ENCODE results near the gene GRIN3A.
"Not testable (repeated sequence)": the region's sequence is repeated elsewhere in the genome, so short reads cannot be mapped to it uniquely, and the experiment has no call there.

Gene GRIN3A

DNA sequence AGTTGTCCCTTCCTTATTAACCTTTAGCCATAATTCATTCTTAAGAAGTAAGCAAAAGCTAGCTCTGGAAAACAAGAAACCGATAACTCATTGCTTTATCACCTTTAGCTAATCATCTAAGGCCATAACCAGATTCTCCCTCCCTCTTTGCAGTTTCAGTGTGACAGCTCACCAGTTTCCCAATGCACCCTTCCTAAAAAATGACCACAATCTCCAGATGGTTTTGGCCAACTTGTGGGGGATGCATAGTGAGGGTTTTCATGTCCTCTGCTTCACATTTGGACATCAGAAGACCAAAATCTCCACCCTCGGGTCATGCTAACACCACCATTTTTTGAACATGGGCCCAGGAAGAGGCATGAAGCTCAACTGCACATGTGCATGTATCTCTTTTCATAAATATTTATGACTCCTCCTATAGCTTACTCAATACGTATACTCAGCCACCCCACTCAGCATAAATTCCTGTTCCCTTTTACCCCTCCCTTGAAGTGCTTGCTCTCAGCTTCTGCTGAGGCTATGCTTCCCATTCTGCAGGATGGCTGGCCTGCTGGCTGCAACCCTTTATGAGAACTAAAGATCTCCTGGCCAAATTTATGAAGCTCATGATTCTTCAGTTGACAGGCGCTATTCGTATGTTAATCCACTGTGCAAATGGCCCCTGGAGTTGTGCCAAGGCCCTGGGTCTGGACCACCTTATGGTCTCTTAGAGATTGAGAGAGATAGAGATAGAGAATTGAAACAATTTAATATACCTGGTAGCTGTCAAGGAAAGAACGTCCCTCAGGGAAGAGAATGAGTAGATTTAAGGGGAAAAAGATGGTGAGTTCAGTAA, 158.5 kb downstream of the GRIN3A start:
- no peaks in the 10 kb centered on the region for H3K27me3 ChIP-seq (ENCODE audit: insufficient read depth, low read length)
- H2AFZ ChIP-seq (ENCODE audit: low read depth, low read length) = no peak overlapping the region
- H3K36me3 ChIP-seq (ENCODE audit: insufficient read depth, low read length) = no peaks in the 10 kb centered on the region
- no peak overlapping the region for H3K4me3 ChIP-seq (ENCODE audit: low read length)
- H3K9me3 ChIP-seq (ENCODE audit: low read length) = no peaks in the 10 kb centered on the region
- peaks cover 25% of the 10 kb centered on the region for H3K4me1 ChIP-seq (ENCODE audit: insufficient read depth, low read length)

DNA sequence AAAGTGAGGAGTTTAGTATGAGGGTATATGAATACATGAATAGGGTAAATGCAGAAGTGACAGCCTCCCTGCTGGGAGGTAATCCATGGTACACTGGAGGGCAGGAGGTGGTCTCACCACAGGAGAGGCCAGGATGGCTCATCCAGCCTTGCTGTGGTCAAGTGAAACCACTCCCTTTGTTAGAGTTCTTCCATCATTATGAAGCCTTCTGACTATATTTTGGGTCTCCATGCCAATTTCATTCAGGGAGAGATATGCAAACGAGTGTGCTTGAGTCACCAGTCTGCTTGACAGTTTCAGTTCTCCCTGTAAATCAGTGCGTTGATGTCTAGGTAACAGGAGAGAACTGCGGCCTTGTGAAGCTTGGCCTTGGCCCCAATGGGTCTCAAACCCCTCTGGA, 160.1 kb downstream of the GRIN3A start:
- Histone ChIP-seq H3K36me3 (ENCODE audit: insufficient read depth, low read length) (no peaks in the 10 kb centered on the region), H2AFZ (ENCODE audit: low read depth, low read length) (no peak overlapping the region), H3K4me1 (ENCODE audit: insufficient read depth, low read length) (peaks cover 25% of the 10 kb centered on the region), H3K27me3 (ENCODE audit: insufficient read depth, low read length) (no peaks in the 10 kb centered on the region), H3K9me3 (ENCODE audit: low read length) (no peaks in the 10 kb centered on the region), H3K4me3 (ENCODE audit: low read length) (no peak overlapping the region)

DNA sequence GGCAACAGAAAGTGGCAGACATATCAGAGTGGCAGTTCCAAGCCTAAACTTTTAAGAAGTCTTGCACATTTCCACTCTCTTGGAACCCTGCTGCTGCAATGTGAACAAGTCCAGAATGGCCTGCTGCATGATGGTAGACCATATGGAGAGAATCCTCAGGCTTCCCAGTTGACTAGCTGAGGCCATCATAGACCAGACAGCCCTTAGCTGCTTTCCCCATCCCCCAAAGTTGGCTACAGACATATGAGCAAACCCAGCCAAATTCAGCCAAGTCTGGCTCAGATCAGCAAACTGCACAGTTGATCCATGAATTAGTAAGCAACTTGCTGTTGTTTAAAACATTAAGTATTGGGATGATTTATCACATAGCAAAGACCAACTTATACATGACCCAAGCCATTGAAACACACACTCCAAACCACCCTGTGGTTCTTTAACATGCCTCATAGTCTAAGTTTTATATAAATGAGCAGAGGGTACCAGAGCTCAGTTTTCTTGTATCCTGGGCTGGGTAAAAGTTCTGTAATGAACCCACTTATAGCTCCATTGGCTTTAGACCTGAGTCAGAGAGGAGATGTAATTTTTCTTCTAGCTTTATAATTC, 163.6 kb downstream of the GRIN3A start:
- no peaks in the 10 kb centered on the region for H3K9me3 ChIP-seq (ENCODE audit: low read length)
- H3K36me3 ChIP-seq (ENCODE audit: insufficient read depth, low read length) = no peaks in the 10 kb centered on the region
- peaks cover 19% of the 10 kb centered on the region for H3K4me1 ChIP-seq (ENCODE audit: insufficient read depth, low read length)
- no peak overlapping the region for H3K4me3 ChIP-seq (ENCODE audit: low read length)
- no peak overlapping the region for H2AFZ ChIP-seq (ENCODE audit: low read depth, low read length)
- no peaks in the 10 kb centered on the region for H3K27me3 ChIP-seq (ENCODE audit: insufficient read depth, low read length)

DNA sequence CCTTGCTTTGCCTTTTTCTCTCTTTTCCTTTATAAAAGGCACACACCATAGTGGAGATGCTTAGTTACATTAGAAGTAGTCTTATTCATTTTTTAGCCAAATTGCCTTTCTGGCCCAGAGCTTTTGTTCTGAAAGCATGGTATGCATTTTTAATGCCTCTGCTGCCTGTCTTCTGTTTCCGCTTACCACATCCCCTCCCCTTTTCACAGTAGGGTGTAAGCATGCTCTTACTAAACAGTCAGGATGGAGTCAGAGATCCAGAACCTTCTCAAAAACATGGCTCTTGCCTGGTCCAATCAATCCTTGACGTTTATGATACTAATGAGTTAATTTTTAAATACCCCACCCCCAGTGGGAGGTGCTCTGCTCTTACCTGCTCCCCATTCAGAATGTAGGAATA, 166.1 kb downstream of the GRIN3A start:
- H3K4me3 ChIP-seq (ENCODE audit: low read length) = no peak overlapping the region
- H2AFZ ChIP-seq (ENCODE audit: low read depth, low read length) = no peak overlapping the region
- peaks cover 10% of the 10 kb centered on the region for H3K4me1 ChIP-seq (ENCODE audit: insufficient read depth, low read length)
- no peaks in the 10 kb centered on the region for H3K27me3 ChIP-seq (ENCODE audit: insufficient read depth, low read length)
- peaks cover 7% of the 10 kb centered on the region for H3K36me3 ChIP-seq (ENCODE audit: insufficient read depth, low read length)
- no peaks in the 10 kb centered on the region for H3K9me3 ChIP-seq (ENCODE audit: low read length)

DNA sequence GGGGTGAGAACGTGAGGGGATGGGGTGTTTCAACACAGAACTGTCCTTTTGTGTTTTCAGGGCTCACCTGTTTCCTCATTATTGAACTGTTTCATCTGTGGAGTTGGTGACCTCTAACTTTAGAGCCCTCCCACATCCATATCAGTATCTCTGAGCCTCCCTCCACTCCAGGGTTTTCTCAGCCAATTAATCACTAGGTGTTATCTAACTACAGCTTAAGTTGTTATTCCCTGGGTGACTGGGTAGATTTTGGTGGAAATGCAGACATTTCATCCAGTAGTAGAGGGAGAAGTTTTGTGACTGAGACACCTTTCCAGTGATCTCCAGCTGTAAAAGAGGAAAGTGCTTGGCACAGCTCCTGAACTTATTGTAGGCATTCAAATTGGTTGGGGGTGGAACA, 167.3 kb downstream of the GRIN3A start:
- H3K27me3 ChIP-seq (ENCODE audit: insufficient read depth, low read length) = no peaks in the 10 kb centered on the region
- peaks cover 16% of the 10 kb centered on the region for H3K36me3 ChIP-seq (ENCODE audit: insufficient read depth, low read length)
- peaks cover 10% of the 10 kb centered on the region for H3K4me1 ChIP-seq (ENCODE audit: insufficient read depth, low read length)
- H3K4me3 ChIP-seq (ENCODE audit: low read length) = no peak overlapping the region
- no peak overlapping the region for H2AFZ ChIP-seq (ENCODE audit: low read depth, low read length)
- H3K9me3 ChIP-seq (ENCODE audit: low read length) = no peaks in the 10 kb centered on the region

DNA sequence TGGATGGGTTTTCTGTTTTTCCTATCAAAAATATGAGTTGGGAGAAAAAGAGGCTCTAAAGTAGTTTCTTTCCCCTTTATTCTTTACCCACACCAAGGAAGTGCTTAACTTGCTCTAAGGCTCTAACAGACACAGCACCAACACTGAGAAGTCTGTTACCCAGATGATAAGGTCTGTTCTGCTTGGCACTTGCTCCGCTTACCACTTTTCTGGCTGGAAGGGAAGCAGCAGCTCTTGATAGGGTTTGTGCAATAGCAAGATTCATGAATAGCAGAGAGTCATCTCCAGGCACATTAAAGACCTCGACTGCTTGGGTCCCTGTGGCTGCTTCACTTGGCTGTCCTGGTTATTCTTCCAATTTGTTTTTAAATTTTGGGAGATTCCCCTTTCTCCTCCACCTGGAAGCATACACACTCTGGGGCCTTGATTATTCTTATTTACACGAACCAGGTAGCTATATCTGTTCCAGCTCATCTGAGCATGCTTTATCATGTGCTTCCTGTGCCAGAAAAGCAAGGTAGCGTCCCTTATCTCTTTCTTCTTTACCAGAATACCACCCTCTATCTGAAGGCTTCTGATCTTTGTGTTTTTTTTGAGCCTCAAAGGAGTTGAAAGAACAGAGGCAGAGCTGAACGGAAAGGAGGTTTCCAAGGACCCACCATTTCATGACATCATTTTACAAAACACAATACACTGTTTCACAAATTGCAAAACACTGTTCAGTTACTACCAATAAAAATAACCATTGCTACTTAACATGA, 168.5 kb downstream of the GRIN3A start:
- Histone ChIP-seq H3K4me3 (ENCODE audit: low read length) (no peak overlapping the region), H3K27me3 (ENCODE audit: insufficient read depth, low read length) (no peaks in the 10 kb centered on the region), H3K4me1 (ENCODE audit: insufficient read depth, low read length) (peaks cover 10% of the 10 kb centered on the region), H3K9me3 (ENCODE audit: low read length) (no peaks in the 10 kb centered on the region), H2AFZ (ENCODE audit: low read depth, low read length) (no peak overlapping the region), H3K36me3 (ENCODE audit: insufficient read depth, low read length) (peaks cover 28% of the 10 kb centered on the region)

DNA sequence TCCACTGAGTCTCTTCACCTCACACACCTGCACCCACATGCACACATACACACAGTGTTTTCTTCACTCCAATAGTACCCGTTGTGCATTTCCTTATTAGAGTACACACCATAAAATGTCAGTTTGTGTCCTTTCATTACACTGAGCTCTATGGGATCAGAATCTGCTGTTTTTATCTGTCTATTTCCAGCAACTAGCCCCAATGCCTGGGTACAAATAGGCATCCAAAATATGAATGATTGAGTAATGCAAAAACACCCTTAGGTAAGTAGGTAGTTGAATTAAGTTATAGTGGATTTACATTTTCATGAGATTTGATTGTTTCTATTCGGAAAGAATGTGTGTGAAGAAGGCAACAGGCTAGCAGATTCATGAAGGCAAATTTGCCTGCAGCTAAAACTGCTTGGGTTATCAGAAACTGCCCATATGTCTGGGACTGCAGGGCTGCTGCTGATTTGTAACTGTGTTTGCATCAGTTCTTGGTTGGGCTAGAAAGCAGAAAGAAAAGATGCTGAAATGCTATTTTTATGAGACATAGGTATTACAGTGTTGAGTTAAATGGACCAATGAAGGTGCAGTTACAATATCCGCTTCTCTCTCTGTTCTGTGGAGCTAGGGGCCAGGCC, 170.6 kb downstream of the GRIN3A start:
- peaks cover 42% of the 10 kb centered on the region for H3K36me3 ChIP-seq (ENCODE audit: insufficient read depth, low read length)
- no peaks in the 10 kb centered on the region for H3K9me3 ChIP-seq (ENCODE audit: low read length)
- H3K4me3 ChIP-seq (ENCODE audit: low read length) = no peak overlapping the region
- H2AFZ ChIP-seq (ENCODE audit: low read depth, low read length) = no peak overlapping the region
- peaks cover 10% of the 10 kb centered on the region for H3K4me1 ChIP-seq (ENCODE audit: insufficient read depth, low read length)
- H3K27me3 ChIP-seq (ENCODE audit: insufficient read depth, low read length) = no peaks in the 10 kb centered on the region

DNA sequence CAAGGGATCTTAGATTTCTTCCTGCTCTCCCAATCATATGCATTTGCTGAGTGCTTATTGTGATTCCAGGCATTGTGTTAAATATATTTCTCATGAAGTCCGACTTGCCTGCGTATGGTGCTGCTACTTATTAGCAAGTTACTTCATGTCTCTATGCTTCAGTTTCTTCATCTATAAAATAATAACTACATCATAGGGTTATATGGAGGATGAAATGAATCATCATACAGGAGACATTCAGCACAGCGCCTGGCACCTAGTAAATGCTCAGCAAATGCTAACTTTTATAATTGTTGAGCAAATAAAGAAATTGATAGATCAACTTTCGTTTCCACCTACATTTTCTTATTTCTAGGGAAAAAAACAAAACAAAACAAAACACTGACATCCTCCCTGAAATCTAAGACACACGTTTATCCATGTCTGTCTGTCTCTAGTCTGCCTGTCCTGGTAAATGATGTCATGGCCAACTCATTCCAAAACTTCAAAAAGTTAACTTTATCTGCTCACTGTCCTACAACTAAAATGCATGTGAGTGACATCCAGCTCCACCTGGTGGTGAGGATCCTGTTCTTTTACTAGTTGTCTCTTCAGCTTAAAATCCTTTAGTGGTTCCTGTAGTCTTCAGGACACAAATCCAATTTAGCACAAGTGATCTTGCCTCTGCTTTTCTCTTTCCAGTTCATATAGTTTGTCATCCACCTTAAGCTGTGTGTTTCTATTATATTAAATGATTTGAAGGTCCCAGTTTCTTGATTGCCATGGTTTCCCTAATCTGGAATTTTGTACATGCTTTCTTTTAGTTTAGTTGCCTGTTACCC, 171.3 kb downstream of the GRIN3A start:
- Histone ChIP-seq H3K9me3 (ENCODE audit: low read length) (peaks cover 1% of the 10 kb centered on the region), H3K36me3 (ENCODE audit: insufficient read depth, low read length) (peaks cover 48% of the 10 kb centered on the region), H3K4me1 (ENCODE audit: insufficient read depth, low read length) (peaks cover 3% of the 10 kb centered on the region), H2AFZ (ENCODE audit: low read depth, low read length) (no peak overlapping the region), H3K4me3 (ENCODE audit: low read length) (no peak overlapping the region), H3K27me3 (ENCODE audit: insufficient read depth, low read length) (no peaks in the 10 kb centered on the region)

DNA sequence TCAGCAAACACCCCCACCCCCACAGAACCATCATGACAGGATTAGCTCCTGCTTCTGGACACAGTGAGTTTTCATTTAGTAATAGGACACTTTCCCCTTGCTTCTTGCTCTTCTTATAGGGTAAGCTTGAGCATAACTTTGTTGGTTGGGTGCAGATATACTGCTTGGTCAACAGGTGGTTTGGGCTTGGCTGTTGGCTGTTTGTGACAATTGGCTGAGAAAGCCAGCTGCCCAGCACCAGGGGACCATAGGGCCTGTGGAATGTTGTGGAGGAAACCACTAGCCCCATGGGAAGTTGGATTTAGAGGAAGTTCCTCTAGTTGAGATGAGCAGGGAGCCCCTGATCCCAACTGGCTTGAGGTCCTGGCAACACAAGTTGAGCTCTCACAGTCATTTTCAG, 174.2 kb downstream of the GRIN3A start:
- H2AFZ ChIP-seq (ENCODE audit: low read depth, low read length) = no peak overlapping the region
- no peaks in the 10 kb centered on the region for H3K27me3 ChIP-seq (ENCODE audit: insufficient read depth, low read length)
- H3K9me3 ChIP-seq (ENCODE audit: low read length) = peaks cover 3% of the 10 kb centered on the region
- H3K4me3 ChIP-seq (ENCODE audit: low read length) = no peak overlapping the region
- H3K4me1 ChIP-seq (ENCODE audit: insufficient read depth, low read length) = no peaks in the 10 kb centered on the region
- H3K36me3 ChIP-seq (ENCODE audit: insufficient read depth, low read length) = peaks cover 68% of the 10 kb centered on the region

DNA sequence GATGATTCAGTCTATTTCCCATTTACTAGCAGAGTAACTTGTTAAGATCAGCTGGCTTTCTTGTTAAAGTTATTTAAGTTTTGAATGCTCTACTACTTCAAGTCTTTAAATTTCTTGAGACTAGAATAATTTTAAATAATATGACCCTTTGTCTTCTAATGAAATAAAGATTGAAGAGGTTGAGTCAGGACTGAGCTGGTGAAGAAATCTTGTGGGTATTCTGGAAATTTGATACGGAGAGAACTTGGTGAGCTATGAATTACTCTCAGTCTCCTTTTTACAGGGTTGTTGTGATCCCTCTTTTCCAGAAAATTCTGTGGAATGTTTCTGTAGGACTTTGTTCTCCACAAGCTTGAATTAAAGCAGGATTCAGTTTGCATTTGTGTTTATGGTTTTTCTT, 175.5 kb downstream of the GRIN3A start:
- Histone ChIP-seq H3K36me3 (ENCODE audit: insufficient read depth, low read length) (peaks cover 74% of the 10 kb centered on the region), H3K4me3 (ENCODE audit: low read length) (no peak overlapping the region), H3K4me1 (ENCODE audit: insufficient read depth, low read length) (no peaks in the 10 kb centered on the region), H3K9me3 (ENCODE audit: low read length) (peaks cover 9% of the 10 kb centered on the region), H2AFZ (ENCODE audit: low read depth, low read length) (no peak overlapping the region), H3K27me3 (ENCODE audit: insufficient read depth, low read length) (no peaks in the 10 kb centered on the region)

DNA sequence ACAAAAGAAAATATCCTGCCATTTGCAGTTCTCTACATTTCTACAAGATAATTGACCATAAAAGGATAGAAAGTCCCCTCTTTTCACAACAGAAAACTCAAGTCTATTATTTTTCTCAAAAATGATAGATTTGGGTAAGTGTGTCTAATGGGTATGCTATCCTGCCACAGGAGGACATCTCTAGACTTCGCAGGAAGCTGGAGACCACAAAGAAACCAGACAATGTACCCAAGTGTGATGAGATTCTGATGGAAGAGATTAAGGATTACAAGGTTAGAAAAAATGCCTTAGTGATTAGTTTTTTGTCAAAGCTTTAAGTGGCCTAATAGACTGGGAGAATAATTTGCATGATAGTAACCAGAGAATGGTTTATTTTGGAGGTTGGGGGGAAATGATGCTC, 176.7 kb downstream of the GRIN3A start:
- Histone ChIP-seq H3K4me1 (ENCODE audit: insufficient read depth, low read length) (no peaks in the 10 kb centered on the region), H3K9me3 (ENCODE audit: low read length) (peaks cover 10% of the 10 kb centered on the region), H3K4me3 (ENCODE audit: low read length) (no peak overlapping the region), H3K27me3 (ENCODE audit: insufficient read depth, low read length) (no peaks in the 10 kb centered on the region), H3K36me3 (ENCODE audit: insufficient read depth, low read length) (peaks cover 79% of the 10 kb centered on the region), H2AFZ (ENCODE audit: low read depth, low read length) (no peak overlapping the region)

DNA sequence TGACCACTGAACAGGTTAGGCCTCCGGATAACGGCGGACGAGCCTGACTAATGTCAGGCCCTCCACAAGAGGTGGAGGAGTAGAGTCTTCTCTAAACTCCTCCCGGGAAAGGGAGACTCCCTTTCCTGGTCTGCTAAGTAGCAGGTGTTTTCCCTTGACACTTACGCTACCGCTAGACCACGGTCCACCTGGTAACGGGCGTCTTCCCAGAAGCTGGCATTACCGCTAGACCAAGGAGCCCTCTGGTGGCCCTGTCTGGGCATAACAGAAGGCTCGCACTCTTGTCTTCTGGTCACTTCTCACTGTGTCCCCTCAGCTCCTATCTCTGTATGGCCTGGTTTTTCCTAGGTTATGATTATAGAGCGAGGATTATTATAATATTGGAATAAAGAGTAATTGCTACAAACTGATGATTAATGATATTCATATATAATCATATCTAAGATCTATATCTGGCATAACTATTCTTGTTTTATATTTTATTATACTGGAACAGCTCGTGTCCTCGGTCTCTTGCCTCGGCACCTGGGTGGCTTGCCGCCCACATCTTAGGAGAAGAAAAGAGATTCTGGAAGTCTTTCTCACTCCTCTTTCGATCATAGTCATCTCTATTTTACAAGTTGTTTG, 188.9 kb downstream of the GRIN3A start:
- not testable (repeated sequence) for H3K4me1 ChIP-seq (ENCODE audit: insufficient read depth, low read length); H3K4me3 ChIP-seq (ENCODE audit: low read length); H3K27me3 ChIP-seq (ENCODE audit: insufficient read depth, low read length); H2AFZ ChIP-seq (ENCODE audit: low read depth, low read length); H3K9me3 ChIP-seq (ENCODE audit: low read length)
- peaks cover 86% of the 10 kb centered on the region for H3K36me3 ChIP-seq (ENCODE audit: insufficient read depth, low read length)
